ENCODE measurements around the gene RNF126. TPM values are rescaled to one million over a fixed set of nuclear protein-coding genes. Genes with fewer than 3 reads are reported as not detected.

RNF126 gene
- polyA plus RNA-seq, 1 experiment, result 2.7 TPM

GRCh38 chr19:615619-616018 lies 47.4 kb downstream of the RNF126 start:
- no peak for DNase-seq (ENCODE audit: low read depth)
- POLR2A ChIA-PET, result no interaction called here
- Histone ChIP-seq H3K4me3 (ENCODE audit: low read depth, low read length) (no peak overlapping the region), H3K27me3 (ENCODE audit: control insufficient read depth, insufficient read depth, low read length) (no peaks in the 10 kb centered on the region), H3K36me3 (ENCODE audit: control insufficient read depth, insufficient read depth, low read length) (peaks cover 19% of the 10 kb centered on the region)
- CTCF ChIA-PET, result no interaction called here
- no peak for TF ChIP-seq CTCF (IDR thresholded peaks at IDR 0.05; ENCODE audit: insufficient read depth, low read depth, low read length)

GRCh38 chr19:613732-614567 lies 49.1 kb downstream of the RNF126 start:
- Histone ChIP-seq H3K36me3 (ENCODE audit: control insufficient read depth, insufficient read depth, low read length) (peaks cover 12% of the 10 kb centered on the region), H3K4me3 (ENCODE audit: low read depth, low read length) (no peak overlapping the region), H3K27me3 (ENCODE audit: control insufficient read depth, insufficient read depth, low read length) (no peaks in the 10 kb centered on the region)
- ChIA-PET CTCF (no interaction called here), POLR2A (no interaction called here)
- TF ChIP-seq CTCF (IDR thresholded peaks at IDR 0.05; ENCODE audit: insufficient read depth, low read depth, low read length), result no peak
- no peak for DNase-seq (ENCODE audit: low read depth)

- H3K4me3 ChIP-seq (ENCODE audit: low read depth, low read length), result no peak overlapping the region
- ChIA-PET CTCF (interaction anchor here (0.8 kb wide), 1 partner anchor 24 kb away, joined by 3 read pairs; no protein-coding TSS in a partner anchor), POLR2A (no interaction called here)
- DNase-seq (ENCODE audit: low read depth), result no peak
- TF ChIP-seq CTCF (IDR thresholded peaks at IDR 0.05; ENCODE audit: insufficient read depth, low read depth, low read length), result no peak
- H3K36me3 ChIP-seq (ENCODE audit: control insufficient read depth, insufficient read depth, low read length), result peaks cover 3% of the 10 kb centered on the region
- no peaks in the 10 kb centered on the region for H3K27me3 ChIP-seq (ENCODE audit: control insufficient read depth, insufficient read depth, low read length)
These were observed 50.1 kb downstream of the RNF126 start for GRCh38 chr19:612941-613340.

GRCh38 chr19:611481-611868 lies 51.5 kb downstream of the RNF126 start:
- H3K36me3 ChIP-seq (ENCODE audit: control insufficient read depth, insufficient read depth, low read length), result no peaks in the 10 kb centered on the region
- TF ChIP-seq CTCF (IDR thresholded peaks at IDR 0.05; ENCODE audit: insufficient read depth, low read depth, low read length), result no peak
- H3K27me3 ChIP-seq (ENCODE audit: control insufficient read depth, insufficient read depth, low read length), result no peaks in the 10 kb centered on the region
- no peak overlapping the region for H3K4me3 ChIP-seq (ENCODE audit: low read depth, low read length)
- ChIA-PET POLR2A (no interaction called here), CTCF (interaction anchor here (0.9 to 1.1 kb wide), 3 partner anchors 16 to 27 kb away, joined by 3 to 4 read pairs (median 3); no protein-coding TSS in a partner anchor)
- peak; percentile 93 for DNase-seq (ENCODE audit: low read depth)

GRCh38 chr19:610801-611480 lies 52.1 kb downstream of the RNF126 start:
- H3K36me3 ChIP-seq (ENCODE audit: control insufficient read depth, insufficient read depth, low read length), result no peaks in the 10 kb centered on the region
- POLR2A ChIA-PET, result no interaction called here
- no peak for TF ChIP-seq CTCF (IDR thresholded peaks at IDR 0.05; ENCODE audit: insufficient read depth, low read depth, low read length)
- H3K27me3 ChIP-seq (ENCODE audit: control insufficient read depth, insufficient read depth, low read length), result no peaks in the 10 kb centered on the region
- no peak overlapping the region for H3K4me3 ChIP-seq (ENCODE audit: low read depth, low read length)
- DNase-seq (ENCODE audit: low read depth), result no peak
- CTCF ChIA-PET, result interaction anchor here (1.0 to 1.1 kb wide), 2 partner anchors 25 to 26 kb away, joined by 3 to 4 read pairs; no protein-coding TSS in a partner anchor

All from BJ (cell line).